ENCODE data around the gene RPSA.
"Not testable (repeated sequence)": the region's sequence is repeated elsewhere in the genome, so short reads cannot be mapped to it uniquely, and the experiment has no call there.

Gene RPSA

GRCh38 chr3:39406368-39407258, at the start of gene RPSA:
Gene RPSA, plus strand, starts transcription at chr3:39406720. Its CDS starts 934 bp downstream, at chr3:39407654.
- peak; percentile 96 for DNase-seq (ENCODE audit: low spot score)

GRCh38 chr3:39358333-39358732, 48.2 kb upstream of the RPSA start:
- DNase-seq (ENCODE audit: low spot score) = no peak

GRCh38 chr3:39361252-39361927, 45.1 kb upstream of the RPSA start:
- DNase-seq (ENCODE audit: low spot score) = no peak

- no peak for DNase-seq (ENCODE audit: low spot score)
These were observed 44.3 kb upstream of the RPSA start for GRCh38 chr3:39362192-39362591.

- DNase-seq (ENCODE audit: low spot score) = no peak
These were observed 43.7 kb upstream of the RPSA start for GRCh38 chr3:39362812-39363211.

GRCh38 chr3:39370450-39370849, 36.1 kb upstream of the RPSA start:
- not testable (repeated sequence) for DNase-seq (ENCODE audit: low spot score)

GRCh38 chr3:39372833-39373232, 33.7 kb upstream of the RPSA start:
- DNase-seq (ENCODE audit: low spot score) = no peak

- DNase-seq (ENCODE audit: low spot score) = no peak
These were observed 29.4 kb upstream of the RPSA start for GRCh38 chr3:39376959-39377634.

GRCh38 chr3:39378088-39378487, 28.4 kb upstream of the RPSA start:
- DNase-seq (ENCODE audit: low spot score) = peak; percentile 27

GRCh38 chr3:39378957-39379777, 27.4 kb upstream of the RPSA start:
- no peak for DNase-seq (ENCODE audit: low spot score)

GRCh38 chr3:39379778-39380155, 26.8 kb upstream of the RPSA start:
- DNase-seq (ENCODE audit: low spot score) = no peak

GRCh38 chr3:39381432-39381831, 25.1 kb upstream of the RPSA start:
- DNase-seq (ENCODE audit: low spot score) = no peak

- DNase-seq (ENCODE audit: low spot score) = peak; percentile 89
These were observed 23.3 kb upstream of the RPSA start, which contains the start of gene SLC25A38 for GRCh38 chr3:39383045-39383880. Gene SLC25A38, plus strand, starts transcription at chr3:39383370. Its CDS starts 355 bp downstream, at chr3:39383725.

- peak; percentile 100 for DNase-seq (ENCODE audit: low spot score)
These were observed 22.4 kb upstream of the RPSA start for GRCh38 chr3:39383881-39384664.

- no peak for DNase-seq (ENCODE audit: low spot score)
These were observed 21.9 kb upstream of the RPSA start for GRCh38 chr3:39384665-39385000.

- no peak for DNase-seq (ENCODE audit: low spot score)
These were observed 20.9 kb upstream of the RPSA start for GRCh38 chr3:39385456-39386090.

- no peak for DNase-seq (ENCODE audit: low spot score)
These were observed 20.2 kb upstream of the RPSA start for GRCh38 chr3:39386318-39386717.

- DNase-seq (ENCODE audit: low spot score) = no peak
These were observed 19.0 kb upstream of the RPSA start for GRCh38 chr3:39387411-39387975.

GRCh38 chr3:39388153-39388552, 18.4 kb upstream of the RPSA start:
- DNase-seq (ENCODE audit: low spot score) = no peak

Data from GM03348 (cell line).